IMR-90 (cell line): ENCODE data around the gene NEURL1B. TPM values are rescaled to one million over a fixed set of nuclear protein-coding genes. Genes with fewer than 3 reads are reported as not detected.

Experiments used
- ATAC-seq: fragments of 200-7000 bp; cut with Tn5 transposase; 2 replicates; pipeline ENCODE4 v1.9.1; 2020; ENCODE audit warnings: low read depth, mild to moderate bottlenecking, moderate library complexity
- BruUV-seq: library from RNA; stranded (reverse); fragments of 400-500 nt; replicated peaks from 2 replicates; lab custom pipeline; 2021; lab: Mats Ljungman, UMichigan
- CTCF ChIA-PET: fragments of 300-600 bp; formaldehyde crosslinking; extraction: SDS; loops from one replicate; lab custom pipeline; 2021; ENCODE audit warnings: antibody characterized with exemption; lab: Yijun Ruan, JAX
- POLR2A ChIA-PET: fragments of 300-600 bp; sonication (Branson Sonifier 250); formaldehyde crosslinking; loops from one replicate; lab custom pipeline; 2022; ENCODE audit warnings: antibody characterized with exemption; ENCODE audit not compliant: unreplicated experiment; lab: Charles Lee
- DNase-seq: peaks from one replicate; pipeline ENCODE4 v3.0.0; 2013
- H2AFZ ChIP-seq: replicated peaks from 2 replicates; pipeline ENCODE3; 2013; ENCODE audit warnings: low read length, mild to moderate bottlenecking; ENCODE audit not compliant: poor library complexity
- H2AK5ac ChIP-seq: 2 replicates; pipeline ENCODE4 v1.6.1; 2013; ENCODE audit warnings: low read depth, low read length, inconsistent platforms
- H2AK9ac ChIP-seq: replicated peaks from 2 replicates; pipeline ENCODE3; 2013; ENCODE audit warnings: mild to moderate bottlenecking, low read depth, low read length, moderate library complexity; ENCODE audit not compliant: poor library complexity
- H2BK120ac ChIP-seq: 2 replicates; pipeline ENCODE4 v1.6.1; 2013; ENCODE audit warnings: low read depth, low read length, inconsistent platforms
- H2BK15ac ChIP-seq: 3 replicates; pipeline ENCODE4 v1.6.1; 2013; ENCODE audit warnings: low read depth, low read length, inconsistent platforms
- H2BK20ac ChIP-seq: 2 replicates; pipeline ENCODE4 v1.6.1; 2013; ENCODE audit warnings: low read depth, mild to moderate bottlenecking, inconsistent platforms, low read length, moderate library complexity
- H2BK5ac ChIP-seq: 2 replicates; pipeline ENCODE4 v1.6.1; 2013; ENCODE audit warnings: mild to moderate bottlenecking, low read depth, low read length, inconsistent platforms; ENCODE audit not compliant: poor library complexity, severe bottlenecking
- H3K14ac ChIP-seq: replicated peaks from 2 replicates; pipeline ENCODE4 v1.6.1; 2013; ENCODE audit warnings: low read depth, low read length, inconsistent platforms
- H3K18ac ChIP-seq: 2 replicates; pipeline ENCODE4 v1.6.1; 2013; ENCODE audit warnings: low read depth, low read length, control low read depth
- H3K23ac ChIP-seq: 2 replicates; pipeline ENCODE4 v1.6.1; 2013; ENCODE audit warnings: low read depth, low read length, inconsistent platforms
- H3K27ac ChIP-seq: 2 replicates; pipeline ENCODE4 v1.5.1; 2013; ENCODE audit warnings: mild to moderate bottlenecking, control low read depth, low read length; ENCODE audit not compliant: insufficient read depth
- H3K27me3 ChIP-seq: 2 replicates; pipeline ENCODE4 v1.6.1; 2013; ENCODE audit warnings: low read length; ENCODE audit not compliant: control insufficient read depth, insufficient read depth
- H3K36me3 ChIP-seq: 2 replicates; pipeline ENCODE4 v1.6.1; 2013; ENCODE audit warnings: low read length, mixed read lengths; ENCODE audit not compliant: control insufficient read depth, insufficient read depth
- H3K4ac ChIP-seq: 2 replicates; pipeline ENCODE4 v1.6.1; 2013; ENCODE audit warnings: low read depth, low read length, inconsistent platforms
- H3K4me1 ChIP-seq: 2 replicates; pipeline ENCODE4 v1.6.1; 2013; ENCODE audit warnings: low read length, mixed read lengths; ENCODE audit not compliant: control insufficient read depth, insufficient read depth
- H3K4me2 ChIP-seq: 2 replicates; pipeline ENCODE4 v1.6.1; 2013; ENCODE audit warnings: low read depth, mild to moderate bottlenecking, control low read depth, low read length, moderate library complexity
- H3K4me3 ChIP-seq: 2 replicates; pipeline ENCODE4 v1.5.1; 2013; ENCODE audit warnings: low read depth, mild to moderate bottlenecking, control low read depth, low read length, moderate library complexity; ENCODE audit not compliant: insufficient read depth
- H3K56ac ChIP-seq: 2 replicates; pipeline ENCODE4 v1.6.1; 2013; ENCODE audit warnings: low read length, inconsistent platforms; ENCODE audit not compliant: insufficient read depth; ENCODE audit errors: extremely low read depth
- H3K79me1 ChIP-seq, 2 experiments: 2 replicates each; pipeline ENCODE4 v1.6.1; 2013; ENCODE audit warnings: low read length in 2 of 2, inconsistent platforms in 1 of 2, low read depth in 1 of 2
- H3K9ac ChIP-seq: 2 replicates; pipeline ENCODE4 v1.6.1; 2013; ENCODE audit warnings: low read depth, low read length, control low read depth
- H3K9me1 ChIP-seq: 2 replicates; pipeline ENCODE4 v1.6.1; 2013; ENCODE audit warnings: low read length, inconsistent platforms; ENCODE audit not compliant: insufficient read depth
- H3K9me3 ChIP-seq: 2 replicates; pipeline ENCODE4 v1.6.1; 2013; ENCODE audit warnings: low read length; ENCODE audit not compliant: control insufficient read depth, insufficient read depth
- H4K20me1 ChIP-seq: 2 replicates; pipeline ENCODE4 v1.6.1; 2013; ENCODE audit warnings: low read length, inconsistent platforms; ENCODE audit not compliant: insufficient read depth
- H4K5ac ChIP-seq: 2 replicates; pipeline ENCODE4 v1.6.1; 2013; ENCODE audit warnings: mild to moderate bottlenecking, low read depth, low read length, control low read depth
- H4K8ac ChIP-seq, 2 experiments: 2 replicates each; pipeline ENCODE4 v1.6.1; 2013; ENCODE audit warnings: low read depth in 2 of 2, low read length in 2 of 2, control low read depth in 1 of 2, inconsistent platforms in 1 of 2
- H4K91ac ChIP-seq: 2 replicates; pipeline ENCODE4 v1.6.1; 2013; ENCODE audit warnings: low read depth, low read length, inconsistent platforms; ENCODE audit not compliant: insufficient read depth
- CHD1 ChIP-seq: IDR thresholded peaks from 2 replicates; pipeline ENCODE4 v1.6.1; 2012; ENCODE audit warnings: low read depth, low read length, improper control_type of control experiment
- MAFK ChIP-seq: IDR thresholded peaks from 2 replicates; pipeline ENCODE4 v1.6.1; 2012; ENCODE audit warnings: low read depth, low read length, improper control_type of control experiment
- WGBS, 2 experiments: methylation state at CpG; one replicate each; pipeline versions ENCODE4 v1.1.5 to v1.1.7; 2013; ENCODE audit warnings: missing lambda C conversion rate in 2 of 2; ENCODE audit not compliant: insufficient read length in 1 of 2; ENCODE audit errors: extremely low coverage in 2 of 2; 5-methylcytosine and 5-hydroxymethylcytosine counted together
- dilution Hi-C: fragments of 300-500 bp; cut with HindIII; formaldehyde crosslinking; loops from one replicate; pipeline ENCODE4 v1.14.3; 2018; ENCODE audit warnings: low sequenced_read_pairs; ENCODE audit not compliant: unreplicated experiment
- in situ Hi-C: fragments of 300-500 bp; cut with MboI; formaldehyde crosslinking; loops from 3 replicates; pipeline ENCODE4 v1.14.3; 2019; ENCODE audit warnings: low sequenced_read_pairs, inconsistent platforms, mixed read lengths
- intact Hi-C: fragments of 100-400 bp; cut with micrococcal nuclease; formaldehyde crosslinking; loops from 2 replicates; pipeline ENCODE4 v1.10.0; 2022
- polyA plus RNA-seq, 3 experiments: library from polyadenylated mRNA; depleted of rRNA; stranded (reverse); fragments of >200 nt; gene quantifications; 2 replicates each; pipeline ENCODE4 v1.2.3, GENCODE V29; 2012; ENCODE audit warnings: low replicate concordance in 1 of 3
- total RNA-seq: library from RNA; depleted of rRNA; stranded (reverse); fragments of >200 nt; gene quantifications from 2 replicates; pipeline ENCODE4 v1.2.3, GENCODE V29; 2012

NEURL1B gene
- total and polyA plus RNA-seq, 2 of the 4 experiments (the other 2 are of a cell fraction), result 1.8 to 2.8 TPM

DNA sequence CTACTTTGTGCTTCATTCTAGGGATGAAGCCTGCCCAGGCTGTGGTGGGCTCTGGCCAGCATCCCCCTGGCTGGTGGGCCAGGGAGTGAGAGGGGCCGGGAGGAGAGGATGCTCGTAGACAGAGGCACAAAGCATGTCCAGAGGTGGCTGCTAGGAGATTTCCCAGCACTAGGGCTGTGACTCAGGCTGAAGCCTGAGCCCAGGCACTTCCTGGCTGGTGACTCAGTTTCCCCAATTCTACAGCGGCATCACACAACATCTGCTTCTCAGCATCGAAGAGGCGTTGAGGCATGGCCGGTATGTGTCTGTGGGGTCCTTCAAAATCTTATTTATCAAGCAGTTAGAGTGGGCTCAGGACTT lies 74.3 kb downstream of the NEURL1B start:
- Histone ChIP-seq H2BK15ac (peak overlapping the region; percentile 98; the same call in 2 of the 3 replicates), H2AFZ (no peak overlapping the region), H3K4me3 (no peak overlapping the region), H4K20me1 (no peaks in the 10 kb centered on the region), H3K27ac (no peak overlapping the region; the same call in 1 of the 2 replicates), H2AK9ac (no peak overlapping the region), H4K8ac (peak overlapping the region; percentile 12 to 33; a peak in 2 of 4 replicates), H3K14ac (no peak overlapping the region), H3K4ac (peak overlapping the region; percentile 83), H3K9me3 (no peaks in the 10 kb centered on the region), H2BK120ac (peak overlapping the region; percentile 88), H3K79me1 (peaks cover 0 to 5% of the 10 kb centered on the region in 2 experiments; a peak in 2 of 4 replicates), H3K4me2 (no peak overlapping the region), H3K23ac (0 out of 2 replicates have a peak overlapping the region, but pooled peaks have one; percentile 19), H3K9me1 (peaks cover 6% of the 10 kb centered on the region; the same call in 1 of the 2 replicates), H3K9ac (no peak overlapping the region; the same call in 1 of the 2 replicates), H4K5ac (no peak overlapping the region), H2BK5ac (peak overlapping the region; percentile 32), H3K27me3 (no peaks in the 10 kb centered on the region), H3K56ac (no peak overlapping the region), H2AK5ac (peak overlapping the region; percentile 82), H3K18ac (no peak overlapping the region), H4K91ac (peak overlapping the region; percentile 79), H3K4me1 (peaks cover 6% of the 10 kb centered on the region), H3K36me3 (no peaks in the 10 kb centered on the region), H2BK20ac (peak overlapping the region; percentile 84)
- TF ChIP-seq MAFK (no peak), CHD1 (no peak)
- WGBS, 2 experiments, result no CpG with 5 or more reads among the region's 6 CpGs
- dilution Hi-C loops, result no loop called here
- ChIA-PET CTCF (interaction anchor here (0.7 to 1.8 kb wide), 21 partner anchors 9 to 450 kb away, joined by 3 to 25 read pairs (median 4); partner anchors contain the start of gene DUSP1), POLR2A (interaction anchor here (1.1 to 1.5 kb wide), 3 partner anchors 50 to 56 kb away, joined by 3 to 13 read pairs (median 9); no protein-coding TSS in a partner anchor)
- BruUV-seq, result no TSS peak
- intact Hi-C loops, result loop anchor here (10.0 kb wide), 2 partner anchors 119 to 189 kb away; partner anchors contain the start of gene ERGIC1
- no peak for ATAC-seq
- no peak for DNase-seq
- in situ Hi-C loops, result loop anchor here (5.0 to 25.0 kb wide), 3 partner anchors 52 to 872 kb away; no protein-coding TSS in a partner anchor
